ENCODE measurements around the gene MORN1.

The MORN1 gene

DNA sequence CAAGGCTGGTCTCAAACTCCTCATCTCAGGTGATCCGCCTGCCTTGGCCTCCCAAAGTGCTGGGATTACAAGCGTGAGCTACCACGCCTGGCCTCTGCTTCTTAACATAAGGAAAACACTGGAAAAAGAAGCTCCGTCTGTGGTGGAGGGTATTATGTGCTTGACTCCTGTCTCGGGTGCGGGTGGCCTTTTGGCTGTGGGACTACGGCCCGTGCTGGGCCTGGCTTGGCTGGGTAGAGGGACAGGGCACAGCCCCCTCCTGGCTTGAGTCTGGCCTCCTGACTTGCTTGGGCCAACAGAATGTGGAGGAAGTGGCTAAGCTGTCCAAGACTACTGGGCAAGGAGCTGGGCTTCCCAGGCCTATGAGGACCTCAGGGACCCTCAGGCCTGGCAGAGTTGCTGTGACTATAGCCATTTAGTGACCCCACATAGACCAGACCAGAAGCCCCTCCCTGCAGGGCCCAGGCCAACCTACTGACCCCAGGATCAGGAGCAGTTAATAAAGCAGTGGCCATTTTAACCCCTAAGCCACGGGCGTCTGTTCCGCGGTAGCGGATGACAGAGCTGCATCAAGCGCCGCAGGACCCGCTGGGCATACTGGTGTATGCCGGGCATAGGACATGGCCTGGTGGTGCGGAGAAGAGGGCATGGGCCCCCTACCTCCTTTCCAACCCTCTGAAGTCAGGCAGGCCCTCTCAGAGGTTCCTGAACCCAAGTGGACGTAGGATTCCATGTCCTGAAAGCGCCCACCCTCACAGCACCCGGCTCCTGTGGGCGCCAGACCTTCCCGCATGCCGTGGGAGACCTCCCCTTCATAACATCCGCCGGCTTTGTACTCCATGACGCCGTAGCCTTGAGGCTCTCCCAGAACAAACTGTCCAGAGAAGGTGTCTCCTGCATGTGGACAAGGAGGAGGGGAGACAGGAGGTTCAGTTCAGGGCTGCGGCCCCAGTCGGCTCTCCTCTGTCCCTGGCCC lies 4.4 kb downstream of the MORN1 start:
- DNase-seq (ENCODE audit: low read depth, low spot score): no peak

DNA sequence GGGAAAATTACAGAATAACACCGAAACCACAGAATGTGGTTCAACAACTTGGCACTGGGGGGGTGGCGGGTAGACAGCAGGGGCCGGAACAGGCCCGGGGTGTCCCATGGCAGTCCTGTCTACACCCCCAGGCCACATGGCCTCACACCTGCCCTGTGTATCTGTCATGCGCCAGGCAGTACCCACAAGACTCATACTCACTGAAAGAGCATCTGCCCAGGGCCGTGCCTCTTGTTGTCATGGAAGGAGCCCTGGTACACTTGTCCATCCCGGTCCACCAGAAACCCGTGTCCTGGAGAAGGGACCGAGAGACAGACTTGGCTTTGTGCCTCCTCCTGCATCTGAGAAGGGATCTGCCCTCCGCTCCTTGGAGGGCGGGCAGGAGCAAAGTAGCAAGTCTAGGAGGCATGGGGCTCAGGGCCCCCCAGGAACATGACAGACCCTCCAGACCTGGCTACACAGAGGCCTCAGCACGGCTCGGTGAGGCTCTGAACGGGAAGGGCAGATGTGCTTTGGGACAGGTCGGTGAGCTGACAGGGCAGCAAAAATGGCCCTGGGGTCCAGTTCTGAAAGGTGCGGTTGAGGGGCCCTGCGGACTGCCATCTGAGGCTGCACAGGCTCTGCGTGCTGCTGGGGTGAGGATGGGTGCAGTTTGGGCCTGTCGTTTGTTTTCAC lies 5.6 kb downstream of the MORN1 start:
- no peak for DNase-seq (ENCODE audit: low read depth, low spot score)

DNA sequence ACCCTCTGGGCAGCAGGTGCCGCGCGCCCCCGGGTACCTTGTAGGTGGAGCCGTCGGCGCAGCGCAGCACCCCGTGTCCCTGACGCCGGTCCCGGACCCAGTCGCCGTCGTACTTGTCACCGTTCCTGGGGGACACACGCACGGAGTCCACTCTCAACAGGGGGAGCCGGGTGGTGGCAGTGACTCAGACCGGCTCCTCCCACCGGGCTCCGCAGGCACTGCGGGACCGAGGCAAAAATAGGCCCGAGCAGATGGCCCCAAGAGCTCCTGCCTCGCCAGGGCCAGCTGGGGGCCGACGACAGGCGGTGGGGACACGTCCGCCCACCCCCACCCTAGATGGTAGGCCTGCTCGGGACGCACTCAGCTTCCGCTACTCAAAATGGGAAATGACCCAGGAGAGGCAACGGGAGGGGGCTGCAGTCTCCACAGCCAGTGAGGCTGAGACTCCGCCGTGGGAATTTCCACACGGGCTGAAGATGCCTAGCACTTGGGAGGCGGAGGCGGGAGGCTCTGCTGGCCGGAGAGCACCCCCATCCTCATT lies 6.3 kb downstream of the MORN1 start:
- no peak for DNase-seq (ENCODE audit: low read depth, low spot score)

GRCh38 chr1:2384130-2384860 lies 7.1 kb downstream of the MORN1 start:
- DNase-seq (ENCODE audit: low read depth, low spot score): no peak

DNA sequence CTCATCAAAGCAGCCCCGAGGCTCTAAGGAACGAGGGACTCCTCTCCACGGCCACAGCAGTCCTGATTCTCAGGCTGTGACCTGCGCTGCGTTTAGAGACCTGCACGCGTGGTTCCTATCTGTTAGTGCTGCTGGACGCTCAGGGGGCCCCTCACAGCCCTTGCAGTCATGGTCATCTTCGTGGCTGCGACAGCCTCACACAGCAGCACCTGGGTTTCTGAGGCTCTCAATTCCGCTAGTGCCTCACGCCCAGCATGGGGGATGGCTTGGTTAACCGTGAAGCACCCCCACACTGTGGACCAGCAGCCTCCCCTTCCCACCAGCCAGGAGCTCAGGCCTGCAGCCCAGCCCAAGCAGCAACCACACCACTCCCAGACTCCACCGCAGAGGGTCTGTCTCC lies 7.8 kb downstream of the MORN1 start:
- DNase-seq (ENCODE audit: low read depth, low spot score): no peak

GRCh38 chr1:2382621-2383361 lies 8.6 kb downstream of the MORN1 start:
- no peak for DNase-seq (ENCODE audit: low read depth, low spot score)

GRCh38 chr1:2381741-2382620 lies 9.4 kb downstream of the MORN1 start:
- no peak for DNase-seq (ENCODE audit: low read depth, low spot score)

- DNase-seq (ENCODE audit: low read depth, low spot score): no peak
Measured at GRCh38 chr1:2380816-2381591, 10.3 kb downstream of the MORN1 start.

- no peak for DNase-seq (ENCODE audit: low read depth, low spot score)
Measured at GRCh38 chr1:2379733-2380404, 11.5 kb downstream of the MORN1 start.

GRCh38 chr1:2378956-2379732 lies 12.2 kb downstream of the MORN1 start:
- no peak for DNase-seq (ENCODE audit: low read depth, low spot score)

GRCh38 chr1:2378441-2378851 lies 12.9 kb downstream of the MORN1 start:
- no peak for DNase-seq (ENCODE audit: low read depth, low spot score)

DNA sequence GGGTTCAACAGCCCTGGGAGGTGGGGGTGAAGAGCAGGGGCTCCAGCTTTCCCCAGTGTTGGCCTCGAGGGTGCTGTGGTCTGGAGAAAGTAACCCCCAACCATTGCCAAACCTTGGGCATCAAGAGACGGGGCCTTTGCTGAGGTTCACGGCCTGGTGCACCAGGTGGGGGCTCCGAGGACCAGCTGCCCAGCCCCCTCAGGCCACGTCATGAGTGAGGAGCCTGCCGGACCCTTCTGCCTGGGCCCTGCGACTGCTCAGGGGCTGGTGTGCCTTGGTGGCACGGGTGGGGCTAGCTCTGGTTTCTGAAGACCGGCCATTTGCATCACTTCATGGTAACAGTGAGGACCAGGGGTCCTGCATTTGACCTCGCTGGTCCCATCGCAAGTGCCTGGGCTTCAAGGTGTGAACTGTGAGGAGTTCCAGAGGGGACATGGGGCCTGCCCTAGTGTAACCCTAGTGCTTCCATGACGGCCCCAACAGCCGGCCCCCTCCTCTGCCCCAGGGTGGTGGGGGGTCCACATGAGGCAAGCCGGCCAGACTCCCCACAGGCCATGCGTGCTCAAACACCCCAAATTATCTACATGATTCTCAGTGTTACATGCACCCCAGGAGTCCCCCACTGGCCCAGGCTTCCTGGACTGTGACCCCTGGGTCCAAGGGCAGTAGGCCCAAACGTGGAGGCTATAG lies 13.5 kb downstream of the MORN1 start:
- no peak for DNase-seq (ENCODE audit: low read depth, low spot score)

GRCh38 chr1:2376931-2377672 lies 14.3 kb downstream of the MORN1 start:
- no peak for DNase-seq (ENCODE audit: low read depth, low spot score)

GRCh38 chr1:2376261-2376741 lies 15.1 kb downstream of the MORN1 start:
- no peak for DNase-seq (ENCODE audit: low read depth, low spot score)

DNA sequence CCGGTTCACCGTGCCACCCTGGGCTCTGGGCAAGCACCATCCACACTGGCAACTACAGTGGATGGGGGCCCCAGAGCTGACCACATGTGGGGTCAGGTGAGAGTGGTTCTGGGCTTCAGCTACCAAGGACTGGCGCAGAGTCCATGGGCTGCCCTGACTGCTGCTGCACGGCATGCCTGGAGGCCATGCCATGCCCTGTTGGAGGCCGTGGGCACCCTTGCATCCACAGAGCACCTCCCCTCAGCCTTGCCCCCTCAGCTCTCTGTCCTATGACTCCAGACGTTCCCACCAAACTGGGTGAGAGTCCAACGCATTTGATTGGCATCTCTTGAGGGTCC lies 15.5 kb downstream of the MORN1 start:
- no peak for DNase-seq (ENCODE audit: low read depth, low spot score)

- DNase-seq (ENCODE audit: low read depth, low spot score): no peak
Measured at GRCh38 chr1:2375246-2375922, 16.0 kb downstream of the MORN1 start.

Measured in brain pericyte (primary cell).